ENCODE results near the gene PTMS.

Gene PTMS

GRCh38 chr12:6752921-6753771 is 13.0 kb upstream of the PTMS start, which contains the start of gene MLF2:
Gene MLF2 (minus strand): TSS chr12:6753141. CDS start chr12:6752334, 807 bp downstream.
- DNase-seq, result peak; percentile 99

DNA sequence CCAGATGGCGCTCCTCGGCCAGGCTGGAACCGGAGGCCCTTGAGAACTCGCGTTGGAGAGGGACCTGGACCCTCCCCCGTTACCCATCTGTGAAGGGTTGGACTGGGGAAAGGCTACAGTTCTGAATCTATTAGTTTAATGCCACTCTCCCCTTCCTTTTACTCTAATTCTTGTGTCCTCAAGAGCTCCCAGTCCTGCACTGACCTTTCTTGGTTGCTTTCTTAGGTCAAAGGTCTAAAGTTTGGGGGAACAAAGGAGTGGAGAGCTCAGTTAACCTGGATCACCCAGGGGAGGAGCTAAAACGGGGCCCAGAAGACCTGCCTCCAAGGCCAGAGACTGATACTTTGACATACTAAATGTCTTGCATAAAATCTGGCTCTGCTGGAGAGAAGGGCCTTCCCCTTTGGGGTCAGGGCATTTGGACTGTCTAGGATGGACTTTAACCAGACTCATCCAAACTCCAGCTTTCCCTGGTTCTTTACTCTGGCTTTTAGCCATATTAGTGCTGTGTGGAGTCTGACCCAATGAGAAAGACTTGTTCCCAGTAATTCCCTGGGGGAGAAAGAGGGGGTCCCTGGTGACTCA is 12.3 kb upstream of the PTMS start:
- DNase-seq, result no peak

- DNase-seq, result no peak
Measured at GRCh38 chr12:6754411-6754810, 11.8 kb upstream of the PTMS start.

- no peak for DNase-seq
Measured at GRCh38 chr12:6757028-6757690, 9.0 kb upstream of the PTMS start.

DNA sequence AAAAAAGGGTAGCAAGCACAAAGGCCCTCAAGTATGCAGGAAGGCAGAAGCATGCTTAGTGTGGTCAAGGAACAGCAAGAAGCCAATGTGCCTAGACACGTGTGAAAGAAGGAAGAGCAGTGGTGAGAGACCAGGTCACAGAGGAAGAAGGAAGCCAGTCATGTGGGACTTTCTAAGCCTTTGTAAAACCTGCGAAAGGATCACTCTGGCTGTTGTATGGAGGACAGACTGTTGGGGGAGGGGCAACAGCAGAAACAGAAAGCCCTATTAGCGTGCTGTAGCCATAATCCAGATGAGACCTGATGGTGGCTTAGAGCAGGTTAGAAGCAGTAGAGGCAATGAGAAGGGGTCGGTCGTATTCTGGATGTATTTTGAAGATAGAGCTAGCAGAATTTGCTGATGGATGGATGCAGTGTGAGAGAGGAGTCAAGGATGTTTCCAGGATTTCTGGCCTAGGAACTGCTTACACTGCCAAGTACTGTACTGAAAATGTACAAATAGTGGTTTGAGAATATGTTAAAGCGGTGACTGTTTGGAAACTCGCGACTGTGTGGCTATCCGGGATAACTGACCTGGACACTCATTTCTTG is 7.6 kb upstream of the PTMS start:
- no peak for DNase-seq

DNA sequence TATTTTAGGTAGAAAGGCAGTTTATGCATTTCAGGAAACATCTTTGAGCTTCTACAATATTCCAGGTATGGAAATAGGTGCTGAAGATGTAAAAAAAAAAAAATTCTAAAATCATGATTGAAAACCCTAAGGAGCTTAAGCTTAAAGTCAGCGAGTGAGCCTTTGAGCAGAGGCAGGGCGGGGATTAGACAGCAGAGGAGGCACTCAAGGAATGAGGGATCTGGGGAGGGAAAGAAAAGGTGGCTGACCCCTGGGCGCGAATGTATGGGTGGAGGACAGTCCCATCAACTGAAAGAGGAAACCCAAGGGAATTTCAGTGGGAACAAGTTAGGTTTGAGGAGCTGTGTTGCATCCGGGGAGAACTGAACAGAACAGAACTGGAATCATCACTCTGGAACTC is 6.4 kb upstream of the PTMS start:
- DNase-seq, result no peak

GRCh38 chr12:6763380-6763779 is 2.8 kb upstream of the PTMS start:
- DNase-seq, result no peak

DNA sequence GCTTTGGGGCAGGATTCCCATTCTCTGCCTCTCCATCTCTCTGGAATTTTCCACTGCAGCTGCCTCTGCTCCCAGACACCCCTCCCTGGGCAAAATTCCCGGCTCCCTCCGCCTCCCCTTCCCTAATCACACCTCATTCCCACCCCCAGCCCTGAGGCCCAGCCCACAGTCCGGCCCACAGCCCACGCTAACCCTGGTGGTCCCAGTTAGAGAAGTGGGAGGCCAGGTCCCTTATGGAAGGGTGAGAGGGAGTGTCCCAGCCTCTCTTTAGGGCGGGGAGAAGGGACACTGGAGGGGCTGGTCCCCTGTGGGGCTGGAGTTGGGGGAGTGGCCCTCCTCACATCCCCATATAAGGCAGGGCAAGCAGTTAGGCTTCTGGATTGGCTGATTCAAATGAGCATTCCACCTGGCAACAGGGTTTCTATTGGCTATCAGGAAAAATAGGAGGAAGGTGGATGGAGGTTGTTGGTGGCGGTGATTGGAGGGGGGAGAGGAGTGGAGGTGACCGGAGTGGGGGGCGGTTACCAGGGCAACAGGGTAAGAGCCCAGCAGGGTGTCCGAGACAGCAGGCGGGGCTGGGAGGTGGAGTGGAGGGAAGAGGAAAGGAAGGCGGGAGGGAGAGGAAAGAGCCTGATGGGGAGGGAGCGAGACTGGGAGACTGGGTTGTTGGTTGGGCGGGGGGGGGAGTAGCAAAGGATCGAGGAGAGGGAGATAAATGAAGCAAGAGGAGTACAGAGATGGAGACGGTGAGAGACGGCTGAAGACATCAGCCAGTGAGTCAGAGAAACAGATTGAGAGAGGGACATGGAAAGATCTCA is 1.9 kb upstream of the PTMS start:
- peak; percentile 97 for DNase-seq

- no peak for DNase-seq
Measured at GRCh38 chr12:6765048-6765633, 1.0 kb upstream of the PTMS start.

DNA sequence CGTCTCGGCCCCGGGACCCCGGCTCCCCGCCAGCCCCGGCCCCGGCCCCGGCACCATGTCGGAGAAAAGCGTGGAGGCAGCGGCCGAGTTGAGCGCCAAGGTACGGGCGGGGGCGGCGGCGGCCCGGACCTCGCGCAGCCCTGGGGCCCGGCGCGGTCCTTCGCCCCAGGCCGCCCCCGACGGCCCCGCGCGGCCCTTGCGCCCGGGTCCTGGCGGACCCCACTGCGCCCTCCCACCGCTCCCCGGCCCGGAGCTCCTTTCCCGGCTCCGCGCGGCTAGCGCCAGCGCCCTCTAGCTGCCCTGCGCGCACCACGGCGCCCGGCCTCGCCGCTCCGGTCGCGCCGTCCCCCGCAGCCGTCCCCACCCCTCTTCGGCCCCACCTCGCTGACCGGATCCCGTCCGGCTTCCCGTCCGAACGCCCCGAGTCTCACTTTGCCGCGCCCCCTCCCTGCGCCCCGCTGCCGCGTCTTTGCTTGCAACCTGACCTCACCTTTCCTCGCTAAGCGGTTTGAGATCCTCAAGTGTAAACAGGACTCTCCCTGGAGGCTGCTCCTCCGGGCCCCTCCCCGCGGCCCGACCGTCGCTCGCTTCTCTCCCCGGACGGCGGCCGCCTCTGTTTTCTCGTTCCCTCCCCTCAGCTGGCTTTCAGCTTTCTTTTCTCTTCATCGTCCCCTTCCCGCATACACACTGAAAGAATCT is 637 bp downstream of the PTMS start:
- DNase-seq, result peak; percentile 88

DNA sequence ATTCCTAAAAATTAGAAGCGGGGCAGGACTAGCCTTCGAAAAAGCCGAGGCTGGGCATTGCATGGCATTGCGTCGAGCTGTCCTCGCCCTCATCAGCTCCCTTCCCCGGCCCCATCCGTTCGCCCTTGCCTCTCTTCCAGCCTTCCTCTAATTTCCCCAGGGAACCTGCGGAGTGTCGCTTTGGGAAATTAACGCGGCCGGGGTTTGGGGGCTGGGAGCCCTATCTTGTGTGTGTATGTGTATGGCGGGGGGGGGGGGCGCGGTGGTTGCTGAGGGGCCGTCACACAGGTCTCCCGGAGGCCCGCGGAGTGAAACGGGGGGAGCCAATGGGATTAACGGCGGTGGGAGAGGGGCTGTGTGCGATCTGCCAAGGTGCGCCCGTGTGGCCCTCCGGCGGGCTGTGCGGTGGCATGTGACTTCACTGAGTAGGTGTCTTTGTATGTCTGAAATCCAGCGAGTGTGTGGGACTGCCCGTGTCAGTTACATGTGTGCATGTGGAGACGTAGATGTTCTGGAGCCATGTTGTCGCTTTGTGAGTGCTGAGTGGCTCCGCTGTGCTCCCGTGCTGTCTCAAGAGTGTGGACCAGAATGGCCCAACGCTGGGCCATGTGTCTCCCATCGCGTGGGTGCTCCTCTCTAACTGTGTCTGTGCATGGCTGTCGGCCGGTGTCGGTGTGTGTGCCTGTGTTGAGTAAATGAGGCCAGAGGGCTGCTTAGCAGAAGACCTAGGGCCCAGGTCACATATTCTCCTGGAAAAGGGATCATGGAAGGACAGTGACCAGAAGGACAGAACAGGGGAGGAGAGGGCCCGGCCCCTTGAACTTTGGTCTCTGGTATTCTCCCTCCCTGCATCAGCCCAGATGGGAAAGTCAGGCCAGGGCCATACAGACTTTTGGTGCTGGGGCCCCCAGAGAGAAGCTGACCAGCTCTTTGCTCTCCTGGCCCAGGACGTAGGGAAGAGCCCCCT is 1.5 kb downstream of the PTMS start:
- DNase-seq, result peak; percentile 54

DNA sequence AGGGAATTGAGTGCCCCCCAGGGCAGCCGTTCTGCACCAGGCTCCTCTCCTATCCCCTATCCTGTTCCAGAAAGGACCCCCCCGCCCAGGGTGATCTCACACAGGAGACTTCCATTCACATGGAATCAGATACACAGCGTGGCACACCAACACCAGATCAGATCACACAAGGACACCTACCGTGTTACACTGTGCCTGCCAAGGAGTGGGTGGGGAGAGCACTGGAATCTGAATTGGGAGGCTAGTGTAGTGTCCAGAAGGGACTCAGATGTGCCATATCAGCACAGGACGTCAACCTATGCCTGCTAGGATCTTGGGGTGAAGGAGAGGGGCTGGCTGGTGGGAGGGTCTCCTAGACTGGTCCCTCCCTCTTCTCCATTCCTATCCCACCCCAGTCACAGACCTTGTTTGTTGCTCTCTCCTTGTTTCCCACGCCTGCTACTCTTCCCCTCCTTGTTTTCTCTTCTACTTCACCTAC is 2.3 kb downstream of the PTMS start:
- no peak for DNase-seq

- peak; percentile 67 for DNase-seq
Measured at GRCh38 chr12:6768990-6769389, 2.8 kb downstream of the PTMS start.

DNA sequence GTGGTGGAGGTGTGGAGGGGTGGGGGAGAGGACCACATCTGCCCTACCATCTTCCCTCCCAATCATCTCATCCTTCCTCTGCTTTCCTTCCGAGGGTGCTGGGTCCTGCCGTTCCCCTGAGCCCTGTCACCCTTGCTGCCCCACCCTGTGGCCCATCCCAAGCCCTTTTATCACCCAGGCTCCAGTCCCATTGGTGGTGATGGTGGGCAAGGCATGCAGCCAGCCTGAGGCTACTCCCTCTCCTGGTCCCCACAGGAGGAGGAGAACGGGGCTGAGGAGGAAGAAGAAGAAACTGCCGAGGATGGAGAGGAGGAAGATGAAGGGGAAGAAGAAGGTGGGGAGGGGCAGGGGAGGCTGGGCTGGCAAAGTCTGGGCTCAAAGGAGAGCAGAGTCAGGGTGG is 3.5 kb downstream of the PTMS start:
- no peak for DNase-seq

- DNase-seq, result no peak
Measured at GRCh38 chr12:6770094-6770493, 3.9 kb downstream of the PTMS start.

GRCh38 chr12:6770600-6770999 is 4.4 kb downstream of the PTMS start:
- DNase-seq, result no peak

GRCh38 chr12:6771091-6771495 is 4.9 kb downstream of the PTMS start:
- DNase-seq, result peak; percentile 50

- DNase-seq, result no peak
Measured at GRCh38 chr12:6771509-6772330, 5.6 kb downstream of the PTMS start.

DNA sequence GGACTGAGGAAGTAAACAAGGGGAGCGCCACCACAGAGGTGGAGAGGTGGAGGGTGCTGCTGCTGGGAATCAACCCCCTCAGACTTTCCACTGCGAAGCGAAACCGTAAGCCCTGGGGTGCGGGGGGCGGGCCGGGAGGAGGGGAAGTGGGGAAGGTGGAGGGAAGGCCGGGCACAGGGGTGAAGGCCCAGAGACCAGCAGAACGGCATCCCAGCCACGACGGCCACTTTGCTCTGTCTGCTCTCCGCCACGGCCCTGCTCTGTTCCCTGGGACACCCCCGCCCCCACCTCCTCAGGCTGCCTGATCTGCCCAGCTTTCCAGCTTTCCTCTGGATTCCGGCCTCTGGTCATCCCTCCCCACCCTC is 6.2 kb downstream of the PTMS start, which contains the start of gene LAG3:
Gene LAG3 (plus strand): TSS at position 190 of the 365 bp plus-strand sequence. CDS start 333 bp downstream, outside the sequence.
- no peak for DNase-seq

All from femur (tissue), 1 donor.